Coronary artery (tissue), 2 donors: ENCODE data around the gene FCSK.
"Not testable (repeated sequence)": the region's sequence is repeated elsewhere in the genome, so short reads cannot be mapped to it uniquely, and the experiment has no call there.

Experiments
- DNase-seq: peaks from one replicate; pipeline ENCODE4 v3.0.0-alpha.2; 2017; ENCODE audit warnings: low spot score
- H3K27ac ChIP-seq, 2 donors: fragments of 200-600 bp; sonication (generic); one replicate each; pipeline ENCODE4 v1.5.1; 2016 to 2019
- H3K4me3 ChIP-seq: fragments of 200-600 bp; sonication (generic); 2 replicates; pipeline ENCODE4 v1.5.1; 2016; ENCODE audit warnings: mild to moderate bottlenecking, moderate library complexity
- CTCF ChIP-seq: fragments of 200-600 bp; sonication (generic); IDR thresholded peaks from one replicate; pipeline ENCODE4 v1.5.1; 2019; ENCODE audit warnings: antibody characterized with exemption

Gene FCSK

GRCh38 chr16:70438969-70439862 lies 15.2 kb upstream of the FCSK start, which contains the start of gene ST3GAL2:
ST3GAL2 (minus strand) TSS chr16:70439100; CDS start chr16:70398530, 40,570 bp downstream.
- DNase-seq = peak; percentile 97
- peak within 1 kb of the TSS; percentile 96 for H3K4me3 ChIP-seq
- H3K27ac ChIP-seq = peak within 1 kb of the TSS; percentile 53 to 94
- no peak for TF ChIP-seq CTCF

GRCh38 chr16:70440009-70440692 lies 14.2 kb upstream of the FCSK start:
- Histone ChIP-seq H3K4me3 (no peak overlapping the region), H3K27ac (no peak overlapping the region)
- DNase-seq = no peak
- no peak for TF ChIP-seq CTCF

GRCh38 chr16:70441406-70441990 lies 12.9 kb upstream of the FCSK start:
- Histone ChIP-seq H3K4me3 (no peak overlapping the region), H3K27ac (no peak overlapping the region)
- no peak for DNase-seq
- TF ChIP-seq CTCF = no peak

- no peak for DNase-seq
- no peak overlapping the region for H3K4me3 ChIP-seq
- no peak for TF ChIP-seq CTCF
Observed at GRCh38 chr16:70442344-70442743, 12.1 kb upstream of the FCSK start.

GRCh38 chr16:70444249-70445063 lies 9.9 kb upstream of the FCSK start:
- no peak for TF ChIP-seq CTCF
- H3K4me3 ChIP-seq = no peak overlapping the region
- no peak overlapping the region for H3K27ac ChIP-seq

More at GRCh38 chr16:70442344-70442743, 12.1 kb upstream of the FCSK start:
- no peak overlapping the region for H3K27ac ChIP-seq

GRCh38 chr16:70448075-70448474 lies 6.3 kb upstream of the FCSK start:
- no peak for DNase-seq
- no peak overlapping the region for H3K4me3 ChIP-seq

More at GRCh38 chr16:70444249-70445063, 9.9 kb upstream of the FCSK start:
- no peak for DNase-seq

GRCh38 chr16:70450142-70451003 lies 4.0 kb upstream of the FCSK start:
- H3K4me3 ChIP-seq = peak overlapping the region; percentile 38
- not testable (repeated sequence) for DNase-seq, H3K27ac ChIP-seq

More at GRCh38 chr16:70448075-70448474, 6.3 kb upstream of the FCSK start:
- TF ChIP-seq CTCF = no peak
- H3K27ac ChIP-seq = no peak overlapping the region

GRCh38 chr16:70451004-70451340 lies 3.4 kb upstream of the FCSK start:
- not testable (repeated sequence) for H3K27ac ChIP-seq, DNase-seq
- H3K4me3 ChIP-seq = peak overlapping the region; percentile 38
